GM18858 (cell line): ENCODE results near the gene FAM151A.

Experiments used
- ATAC-seq: cut with Tn5 transposase; IDR thresholded peaks from one replicate; pipeline ENCODE4 v1.9.1; 2021; ENCODE audit not compliant: unreplicated experiment

Gene FAM151A

GRCh38 chr1:54623216-54624007, at the start of gene FAM151A:
FAM151A (minus strand) TSS chr1:54623525; CDS start chr1:54623395, 130 bp downstream.
- no peak for ATAC-seq

- no peak for ATAC-seq
Observed at GRCh38 chr1:54671985-54672608, 48.8 kb upstream of the FAM151A start.

- no peak for ATAC-seq
Observed at GRCh38 chr1:54668567-54668966, 45.2 kb upstream of the FAM151A start.

- ATAC-seq = no peak
Observed at GRCh38 chr1:54667797-54668196, 44.5 kb upstream of the FAM151A start.

- no peak for ATAC-seq
Observed at GRCh38 chr1:54666333-54666732, 43.0 kb upstream of the FAM151A start.

GRCh38 chr1:54665852-54666251, 42.5 kb upstream of the FAM151A start:
- ATAC-seq = no peak

GRCh38 chr1:54664364-54664763, 41.0 kb upstream of the FAM151A start:
- ATAC-seq = no peak

- no peak for ATAC-seq
Observed at GRCh38 chr1:54663725-54664124, 40.4 kb upstream of the FAM151A start.

GRCh38 chr1:54658164-54658913, 35.0 kb upstream of the FAM151A start:
- ATAC-seq = no peak

- no peak for ATAC-seq
Observed at GRCh38 chr1:54653036-54653435, 29.7 kb upstream of the FAM151A start.

- no peak for ATAC-seq
Observed at GRCh38 chr1:54652168-54652567, 28.8 kb upstream of the FAM151A start.

GRCh38 chr1:54651608-54652007, 28.3 kb upstream of the FAM151A start:
- ATAC-seq = no peak

GRCh38 chr1:54650417-54650816, 27.1 kb upstream of the FAM151A start:
- no peak for ATAC-seq

- ATAC-seq = no peak
Observed at GRCh38 chr1:54649921-54650320, 26.6 kb upstream of the FAM151A start.

- no peak for ATAC-seq
Observed at GRCh38 chr1:54649130-54649898, 26.0 kb upstream of the FAM151A start.

GRCh38 chr1:54645806-54646676, 22.7 kb upstream of the FAM151A start:
- ATAC-seq = no peak

- ATAC-seq = no peak
Observed at GRCh38 chr1:54643736-54644135, 20.4 kb upstream of the FAM151A start.

GRCh38 chr1:54640863-54641836, 17.8 kb upstream of the FAM151A start, which contains the start of gene MROH7:
MROH7 (plus strand) TSS chr1:54641786; CDS start chr1:54652927, 11,141 bp downstream.
- ATAC-seq = no peak

- no peak for ATAC-seq
Observed at GRCh38 chr1:54640361-54640760, 17.0 kb upstream of the FAM151A start.
